Left colon (tissue), 2 donors: ENCODE data around the gene KIF1B. TPM values are rescaled to one million over a fixed set of nuclear protein-coding genes. Genes with fewer than 3 reads are reported as not detected.
"Not testable (repeated sequence)": the region's sequence is repeated elsewhere in the genome, so short reads cannot be mapped to it uniquely, and the experiment has no call there.

Experiments
- ATAC-seq: fragments of 200-7000 bp; cut with Tn5 transposase; one replicate; pipeline ENCODE4 v1.9.1; 2020; ENCODE audit warnings: mild to moderate bottlenecking, moderate library complexity
- DNase-seq, 2 donors: peaks; one replicate each; pipeline ENCODE4 v3.0.0-alpha.2; 2020
- intact Hi-C, 2 donors: fragments of 100-400 bp; cut with DNase I in 1 of 2; cut with micrococcal nuclease in 1 of 2; formaldehyde crosslinking; loops; one replicate each; pipeline versions ENCODE4 v1.11.2 to v1.14.0; 2022; cut with DNase I, micrococcal nuclease
- total RNA-seq, 2 donors: library from RNA; stranded (reverse); fragmentation: NEBNext Ultra II Directional; extraction: Animal tissue kit (Norgen Biotek cat#: 25700); gene quantifications; one replicate each; pipeline ENCODE4 v1.2.1, GENCODE V29; 2021
- donor health status: DM: no; HTN: no; CAD: no.
- donor health status: DM: yes; HTN: yes; CAD: no.

KIF1B gene
- total RNA-seq, 2 donors from 2014 or later: 44.6 to 45.3 TPM

GRCh38 chr1:10187026-10187334 lies 23.4 kb upstream of the KIF1B start:
- intact Hi-C loops: no loop called here
- ATAC-seq (peak; percentile 15), DNase-seq (no peak)

DNA sequence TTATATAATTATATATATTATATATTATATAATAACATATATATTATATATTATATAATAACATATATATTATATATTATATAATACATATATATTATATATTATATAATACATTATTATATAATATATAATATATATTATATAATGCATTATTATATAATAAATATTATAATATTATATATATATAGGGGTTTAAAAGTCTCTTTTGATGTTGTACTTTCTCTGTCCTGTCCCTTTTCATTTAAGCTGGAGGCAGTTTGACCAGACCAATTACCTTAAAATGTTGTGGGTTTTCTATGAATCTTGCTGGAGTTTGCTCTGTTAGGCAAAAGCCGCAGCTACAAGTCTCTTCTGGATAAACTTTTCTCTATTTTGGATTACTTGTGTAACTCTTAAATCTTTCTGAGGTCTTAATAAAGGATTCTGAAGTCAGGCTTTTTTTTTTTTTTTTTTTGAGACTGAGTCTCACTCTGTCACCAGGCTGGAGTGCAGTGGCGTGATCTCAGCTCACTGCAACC lies 22.2 kb upstream of the KIF1B start:
- no peak for ATAC-seq
- no peak for DNase-seq
- intact Hi-C loops: no loop called here

DNA sequence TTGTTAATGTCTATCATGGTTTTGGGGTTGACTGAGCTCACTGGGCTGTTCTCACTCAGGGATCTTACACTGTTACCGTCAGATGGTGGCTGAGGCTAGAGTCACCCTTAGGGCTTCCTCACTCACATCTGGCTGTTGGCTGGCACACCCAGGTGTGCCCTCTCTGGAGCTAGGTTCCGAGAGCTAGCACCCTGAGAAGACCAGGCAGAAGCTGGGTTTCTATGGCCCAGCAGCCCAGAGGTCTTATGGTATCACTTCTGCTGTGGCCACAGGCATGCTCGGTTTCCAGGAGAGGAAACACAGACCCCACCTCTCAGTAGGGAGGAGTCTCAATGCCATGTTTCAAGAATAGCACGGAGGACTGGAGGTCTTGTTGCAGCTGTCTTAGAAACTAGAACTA lies 20.7 kb upstream of the KIF1B start:
- DNase-seq: peak in 1 of 2 donors; percentile 28
- ATAC-seq: no peak
- intact Hi-C loops: no loop called here

- ATAC-seq: no peak
- intact Hi-C loops: no loop called here
- no peak for DNase-seq
These were observed 18.1 kb upstream of the KIF1B start for GRCh38 chr1:10192263-10192662.

DNA sequence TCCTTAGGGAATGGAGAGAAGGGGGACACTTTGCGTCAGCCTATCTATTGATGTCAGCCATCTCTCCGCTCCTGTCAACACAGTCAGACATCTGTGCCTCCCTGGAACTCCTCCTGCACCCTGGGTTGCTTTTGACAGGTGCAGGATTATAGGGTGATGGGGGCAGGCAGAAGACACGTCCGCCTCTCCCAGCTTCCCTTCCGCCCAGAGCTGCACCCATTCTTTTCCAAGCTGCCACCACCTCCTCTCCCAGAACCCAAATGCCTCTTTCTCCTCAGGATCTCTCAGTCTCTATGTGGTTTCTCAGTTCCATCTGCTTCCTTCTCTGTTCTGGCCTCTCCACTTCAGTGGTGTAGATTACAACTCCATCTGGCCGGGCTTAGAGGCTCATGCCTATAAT lies 17.1 kb upstream of the KIF1B start:
- intact Hi-C loops: no loop called here
- ATAC-seq (no peak), DNase-seq (no peak)

DNA sequence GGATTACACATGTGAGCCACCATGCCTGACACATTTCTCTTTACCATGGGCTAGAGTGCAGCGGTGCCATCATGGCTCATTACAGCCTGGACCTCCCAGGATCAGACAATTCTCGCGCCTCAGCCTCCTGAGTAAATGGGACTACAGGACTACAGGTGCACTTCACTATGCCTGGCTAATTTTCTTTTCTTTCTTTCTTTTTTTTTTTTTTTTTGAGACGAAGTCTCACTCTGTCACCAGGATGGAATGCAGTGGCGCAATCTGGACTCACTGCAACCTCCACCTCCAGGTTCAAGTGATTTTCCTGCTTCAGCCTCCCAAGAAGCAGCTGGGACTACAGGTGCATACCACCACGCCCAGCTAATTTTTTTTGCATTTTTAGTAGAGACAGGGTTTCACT lies 14.8 kb upstream of the KIF1B start:
- intact Hi-C loops: no loop called here
- DNase-seq: no peak
- ATAC-seq: no peak

DNA sequence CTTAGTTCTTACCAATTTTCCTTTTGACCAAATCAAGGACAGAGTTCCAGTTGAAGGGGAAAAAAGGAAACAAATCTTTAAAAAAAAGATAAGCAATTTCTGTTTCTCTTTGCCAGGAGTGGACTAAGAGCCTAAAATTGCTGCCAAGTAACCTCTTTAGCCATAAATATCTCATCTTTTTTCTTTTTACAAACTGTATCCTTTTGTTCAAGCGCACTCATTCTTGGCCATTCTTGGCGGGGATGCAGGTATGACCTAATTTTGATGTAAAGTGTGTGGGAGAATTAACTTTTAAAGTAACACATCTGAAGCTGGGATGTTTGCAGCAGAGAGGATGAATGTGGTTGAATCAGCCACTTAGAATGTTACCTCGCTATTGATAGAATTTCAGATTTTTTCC lies 13.4 kb upstream of the KIF1B start:
- DNase-seq (no peak), ATAC-seq (no peak)
- intact Hi-C loops: no loop called here

- no peak for DNase-seq
These were observed 9.8 kb upstream of the KIF1B start for GRCh38 chr1:10200620-10201019.

DNA sequence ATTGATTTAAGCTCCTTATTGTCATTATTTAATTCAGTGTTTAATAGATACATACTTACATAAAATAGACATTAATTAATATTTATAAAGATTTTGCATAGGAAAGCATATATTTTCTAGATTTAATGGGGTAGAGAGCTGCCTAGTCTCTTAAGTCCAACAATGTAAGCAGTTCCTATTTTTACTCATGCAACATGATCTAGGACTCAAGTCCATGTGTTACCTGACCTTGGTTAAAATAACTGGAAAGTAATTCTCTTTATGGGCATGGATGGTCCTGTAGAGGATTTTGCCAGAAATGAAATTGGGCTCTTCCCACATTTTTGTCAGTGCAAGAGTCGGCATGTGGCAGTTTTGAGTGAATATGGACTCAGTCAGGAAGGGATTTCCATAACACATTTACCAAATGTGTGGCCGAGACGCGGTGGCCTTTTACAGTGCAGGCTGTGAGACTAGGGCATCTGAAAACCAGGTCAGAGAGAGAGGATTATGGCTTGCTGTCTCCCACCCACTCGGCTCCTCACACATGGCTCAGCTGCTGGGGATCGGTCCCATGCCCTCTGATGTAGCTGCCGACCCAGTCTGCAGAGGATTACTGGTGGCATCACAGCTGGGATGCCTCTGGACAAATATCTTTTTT lies 6.2 kb upstream of the KIF1B start:
- DNase-seq (no peak), ATAC-seq (no peak)
- intact Hi-C loops: no loop called here

More at GRCh38 chr1:10200620-10201019, 9.8 kb upstream of the KIF1B start:
- intact Hi-C loops: no loop called here
- ATAC-seq: no peak

DNA sequence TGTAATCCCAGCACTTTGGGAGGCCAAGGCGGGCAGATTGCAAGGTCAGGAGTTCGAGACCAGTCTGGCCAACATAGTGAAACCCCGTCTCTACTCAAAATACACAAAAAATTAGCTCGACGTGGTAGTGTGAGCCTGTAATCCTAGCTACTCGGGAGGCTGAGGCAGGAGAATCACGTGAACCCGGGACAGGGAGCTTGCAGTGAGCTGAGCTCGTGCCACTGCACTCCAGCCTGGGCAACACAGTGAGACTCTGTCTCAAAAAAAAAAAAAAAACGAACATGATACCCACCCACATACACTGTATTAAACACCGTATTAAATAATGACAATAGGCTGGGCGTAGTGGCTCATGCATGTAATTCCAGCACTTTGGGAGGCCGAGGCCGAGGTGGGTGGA lies 5.2 kb upstream of the KIF1B start:
- intact Hi-C loops, DNase-seq, ATAC-seq: not testable (repeated sequence)

- intact Hi-C loops: no loop called here
- no peak for ATAC-seq
- no peak for DNase-seq
These were observed 2.6 kb upstream of the KIF1B start for GRCh38 chr1:10207810-10208209.

DNA sequence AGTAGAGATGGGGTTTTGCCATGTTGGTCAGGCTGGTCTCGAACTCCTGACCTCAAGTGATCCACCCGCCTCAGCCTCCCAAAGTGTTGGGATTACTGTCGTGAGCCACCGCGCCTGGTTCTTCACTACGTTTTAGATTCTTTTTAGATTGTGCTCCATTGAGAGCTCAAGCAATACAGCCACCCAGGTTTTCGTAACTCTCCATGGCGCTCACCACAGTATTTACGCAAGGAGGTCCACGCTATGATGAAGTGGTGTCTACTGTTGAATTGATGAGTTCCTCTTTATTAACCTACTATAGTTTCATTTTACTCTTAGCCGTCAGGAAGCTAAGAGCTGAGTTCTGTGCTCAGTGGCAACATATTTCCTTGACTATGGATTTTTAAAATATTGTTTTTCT lies 1.8 kb upstream of the KIF1B start:
- DNase-seq (peak in 1 of 2 donors; percentile 30), ATAC-seq (no peak)
- intact Hi-C loops: no loop called here

DNA sequence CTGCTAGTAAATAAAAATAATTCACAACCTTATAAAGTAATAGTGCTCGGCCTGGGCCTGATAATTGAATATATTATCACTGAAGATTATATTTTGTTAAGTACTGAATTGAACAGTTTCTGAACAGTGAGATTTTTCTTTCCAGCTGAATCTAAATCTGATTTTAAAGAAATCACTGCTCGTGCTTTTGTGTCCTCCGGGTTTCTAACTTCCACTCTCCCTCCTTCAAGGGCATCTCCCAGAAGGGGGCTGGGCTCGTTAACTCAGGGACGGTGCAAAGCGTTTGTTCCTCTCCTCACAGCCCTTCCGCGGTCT lies 823 bp upstream of the KIF1B start:
- intact Hi-C loops: no loop called here
- ATAC-seq (no peak), DNase-seq (no peak)

GRCh38 chr1:10210841-10211804 lies 753 bp downstream of the KIF1B start:
- DNase-seq (peak; percentile 86 to 95), ATAC-seq (peak; percentile 61)
- intact Hi-C loops: no loop called here

DNA sequence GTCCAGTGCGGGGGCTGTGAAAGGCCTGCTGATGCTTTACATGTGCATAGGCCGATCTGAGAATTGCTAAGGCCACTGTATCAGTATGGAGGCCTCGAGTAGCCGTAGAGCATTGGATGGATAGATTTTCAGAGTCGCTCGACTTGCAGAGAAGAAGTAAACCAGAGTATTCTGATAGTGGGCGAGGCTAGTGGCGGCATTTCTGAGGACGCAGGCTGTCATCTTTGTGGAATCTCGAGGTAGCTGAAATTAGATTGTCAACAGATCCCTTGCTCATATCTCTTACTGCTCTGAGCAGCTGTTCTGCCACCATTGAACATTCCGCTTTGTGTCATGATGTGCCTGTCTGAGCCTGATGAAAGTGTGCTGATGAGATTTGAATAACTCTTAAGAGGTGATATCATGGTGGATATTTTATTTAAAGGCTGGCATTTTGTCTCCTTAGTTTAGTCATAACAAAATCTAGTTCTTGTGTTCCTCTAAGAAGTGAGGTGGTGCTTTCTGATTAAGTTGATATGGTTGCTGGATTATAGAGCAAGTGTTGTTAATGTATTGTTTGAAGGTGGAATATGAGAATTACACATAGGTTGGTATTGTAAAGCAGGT lies 1.5 kb downstream of the KIF1B start:
- intact Hi-C loops: no loop called here
- peak in 1 of 2 donors; percentile 25 for DNase-seq
- no peak for ATAC-seq

- DNase-seq: no peak
- no peak for ATAC-seq
These were observed 2.1 kb downstream of the KIF1B start for GRCh38 chr1:10212476-10212875.

DNA sequence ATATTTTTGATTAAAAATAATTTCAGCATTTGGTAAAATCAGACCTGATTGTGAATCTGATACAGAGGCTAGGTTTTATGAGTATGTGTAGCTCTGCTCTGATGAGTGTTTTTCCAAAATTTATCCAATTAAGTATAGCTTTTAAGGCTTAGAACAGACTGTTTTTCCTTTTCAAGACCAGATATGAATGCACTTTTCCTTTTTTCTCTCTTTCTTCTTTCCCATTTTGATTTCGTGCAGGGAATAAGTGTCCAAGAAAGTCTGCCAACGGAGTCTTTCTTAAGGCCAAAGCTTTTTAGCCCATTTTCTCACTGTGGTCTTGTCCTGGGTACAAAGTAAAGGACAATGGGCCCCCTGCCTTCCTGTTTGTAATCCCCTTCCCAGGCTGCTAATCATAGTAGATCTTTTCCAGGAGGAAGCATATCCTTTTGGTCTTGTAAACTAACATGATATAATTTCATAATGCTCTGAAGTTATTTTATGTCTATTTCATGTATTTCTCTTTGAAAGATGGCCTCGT lies 2.9 kb downstream of the KIF1B start:
- intact Hi-C loops: no loop called here
- no peak for DNase-seq
- ATAC-seq: no peak

More at GRCh38 chr1:10212476-10212875, 2.1 kb downstream of the KIF1B start:
- intact Hi-C loops: no loop called here

GRCh38 chr1:10216090-10216749 lies 5.8 kb downstream of the KIF1B start:
- no peak for ATAC-seq
- intact Hi-C loops: no loop called here
- DNase-seq: no peak

GRCh38 chr1:10217748-10218441 lies 7.5 kb downstream of the KIF1B start:
- intact Hi-C loops: no loop called here
- no peak for DNase-seq
- no peak for ATAC-seq
